Left hindlimb (tissue), 1 donor: ENCODE measurements around the gene MCAT.

Experiments used
- DNase-seq: peaks from one replicate; pipeline ENCODE4 v3.0.0-alpha.2; 2018

MCAT gene, protein sequence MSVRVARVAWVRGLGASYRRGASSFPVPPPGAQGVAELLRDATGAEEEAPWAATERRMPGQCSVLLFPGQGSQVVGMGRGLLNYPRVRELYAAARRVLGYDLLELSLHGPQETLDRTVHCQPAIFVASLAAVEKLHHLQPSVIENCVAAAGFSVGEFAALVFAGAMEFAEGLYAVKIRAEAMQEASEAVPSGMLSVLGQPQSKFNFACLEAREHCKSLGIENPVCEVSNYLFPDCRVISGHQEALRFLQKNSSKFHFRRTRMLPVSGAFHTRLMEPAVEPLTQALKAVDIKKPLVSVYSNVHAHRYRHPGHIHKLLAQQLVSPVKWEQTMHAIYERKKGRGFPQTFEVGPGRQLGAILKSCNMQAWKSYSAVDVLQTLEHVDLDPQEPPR

GRCh38 chr22:43142880-43143562 lies at the start of gene MCAT:
MCAT (minus strand) TSS chr22:43143398; CDS start chr22:43143348, 50 bp downstream.
- DNase-seq: peak; percentile 88

GRCh38 chr22:43191831-43192230 lies 48.6 kb upstream of the MCAT start:
- no peak for DNase-seq

GRCh38 chr22:43188829-43189545 lies 45.8 kb upstream of the MCAT start:
- no peak for DNase-seq

DNA sequence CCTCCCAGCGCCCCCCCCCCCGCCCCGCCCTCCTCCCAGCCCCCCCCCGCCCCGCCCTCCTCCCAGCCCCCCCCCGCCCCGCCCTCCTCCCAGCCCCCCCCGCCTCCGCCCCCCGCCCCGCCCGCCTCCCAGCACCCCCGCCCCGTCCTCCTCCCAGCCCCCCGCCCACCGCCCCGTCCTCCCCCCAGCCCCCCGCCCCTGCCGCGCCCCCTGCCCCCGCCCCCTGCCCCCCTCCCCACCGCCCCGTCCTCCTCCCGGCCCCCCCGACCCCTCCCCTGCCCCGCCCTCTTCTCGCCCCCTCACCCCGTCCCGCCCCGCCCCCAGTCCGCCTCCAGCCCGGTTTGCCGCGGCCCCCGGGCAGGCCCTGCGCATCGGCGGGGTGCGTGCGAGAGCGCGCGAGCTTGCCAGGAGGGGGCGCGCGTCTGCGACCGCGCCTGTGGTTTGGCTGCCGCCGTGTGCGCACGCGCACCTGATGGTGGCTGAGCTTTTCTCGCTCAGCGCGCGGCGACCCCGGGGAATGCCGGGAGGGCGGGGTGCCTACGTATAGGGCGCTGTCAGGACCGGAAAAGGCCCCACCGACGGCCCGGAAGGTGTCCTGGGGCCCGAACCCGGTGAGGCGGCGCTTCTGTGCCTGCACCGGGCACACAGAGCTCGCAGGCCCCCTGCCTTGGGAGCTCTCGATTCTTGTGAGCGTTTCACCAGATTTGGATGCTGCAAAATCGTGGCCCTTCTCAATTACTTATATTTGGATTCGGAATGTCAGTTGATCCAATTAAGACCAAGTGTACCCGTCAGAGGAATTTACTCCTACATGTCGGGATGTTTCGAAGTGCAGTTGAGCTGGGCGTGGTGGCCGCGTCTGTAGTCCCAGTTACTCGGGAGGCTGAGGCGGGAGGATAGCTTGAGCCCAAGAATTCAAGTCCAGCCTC lies 44.2 kb upstream of the MCAT start:
- DNase-seq: peak; percentile 97

- DNase-seq: peak; percentile 74
Measured at GRCh38 chr22:43186272-43187170, 43.3 kb upstream of the MCAT start, which contains the start of gene TTLL12. TTLL12 (minus strand) TSS chr22:43187134; CDS start chr22:43187069, 65 bp downstream.

DNA sequence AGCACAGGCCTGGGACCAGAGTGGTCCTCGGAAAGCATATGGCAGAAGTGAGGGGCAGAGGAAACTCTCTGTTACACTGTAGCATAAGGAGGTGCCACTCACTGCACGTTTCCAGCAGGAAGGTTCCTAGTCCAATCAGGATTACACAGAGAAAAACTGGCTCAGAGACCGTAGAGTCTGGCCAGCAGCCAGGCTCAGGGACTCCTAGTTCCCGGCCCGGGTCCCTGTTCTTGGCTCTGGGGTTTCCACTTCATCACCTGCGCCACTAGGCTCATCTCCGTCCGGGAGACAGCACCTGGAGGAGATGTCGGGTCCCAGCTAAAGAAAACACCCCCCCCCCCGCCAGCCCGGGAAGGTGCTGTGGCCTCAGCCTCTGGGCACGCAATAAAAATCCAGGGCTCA lies 42.7 kb upstream of the MCAT start:
- peak; percentile 60 for DNase-seq

GRCh38 chr22:43183496-43184277 lies 40.5 kb upstream of the MCAT start:
- no peak for DNase-seq

- no peak for DNase-seq
Measured at GRCh38 chr22:43182726-43183125, 39.5 kb upstream of the MCAT start.

- DNase-seq: no peak
Measured at GRCh38 chr22:43182118-43182517, 38.9 kb upstream of the MCAT start.

- DNase-seq: no peak
Measured at GRCh38 chr22:43181321-43182076, 38.3 kb upstream of the MCAT start.

- DNase-seq: no peak
Measured at GRCh38 chr22:43180670-43181069, 37.5 kb upstream of the MCAT start.

GRCh38 chr22:43179911-43180195 lies 36.7 kb upstream of the MCAT start:
- DNase-seq: no peak

DNA sequence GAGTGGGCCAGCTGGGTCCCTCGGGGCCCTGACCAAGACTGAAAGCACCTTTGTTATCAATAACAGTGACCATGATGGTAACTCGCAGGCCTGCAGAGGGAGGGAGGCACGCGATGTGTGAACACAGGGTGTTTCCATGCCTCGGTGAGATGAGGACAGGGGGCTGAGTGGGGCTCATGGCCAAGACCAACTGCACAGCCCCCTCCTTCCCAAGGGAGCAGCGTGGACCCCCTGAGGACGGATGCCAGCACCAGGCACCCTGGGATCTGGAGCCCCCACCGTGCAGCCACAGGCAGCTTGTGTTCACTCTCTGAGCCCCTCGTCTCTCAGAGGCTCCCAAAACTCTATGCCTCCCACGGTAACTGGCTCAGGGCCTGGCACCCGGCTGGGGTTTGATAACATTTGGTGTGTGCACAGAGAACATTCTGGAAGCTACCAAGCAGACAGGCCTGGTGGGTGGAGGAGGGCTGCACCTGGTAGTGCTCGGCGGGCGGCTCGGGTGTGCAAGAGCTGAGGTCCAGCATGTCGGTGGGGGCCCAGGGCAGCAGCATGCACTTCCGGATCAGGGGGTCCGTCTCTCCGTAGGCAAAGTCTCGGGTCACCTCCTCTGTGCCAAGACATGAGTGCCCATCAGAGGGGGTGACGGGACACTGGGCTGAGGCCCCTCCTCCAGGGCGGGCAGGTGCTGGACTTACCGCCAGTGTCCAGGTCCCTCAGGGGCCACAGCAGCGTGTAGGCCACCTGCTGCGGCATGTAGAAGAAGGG lies 36.1 kb upstream of the MCAT start:
- DNase-seq: no peak

GRCh38 chr22:43177479-43177878 lies 34.3 kb upstream of the MCAT start:
- DNase-seq: no peak

DNA sequence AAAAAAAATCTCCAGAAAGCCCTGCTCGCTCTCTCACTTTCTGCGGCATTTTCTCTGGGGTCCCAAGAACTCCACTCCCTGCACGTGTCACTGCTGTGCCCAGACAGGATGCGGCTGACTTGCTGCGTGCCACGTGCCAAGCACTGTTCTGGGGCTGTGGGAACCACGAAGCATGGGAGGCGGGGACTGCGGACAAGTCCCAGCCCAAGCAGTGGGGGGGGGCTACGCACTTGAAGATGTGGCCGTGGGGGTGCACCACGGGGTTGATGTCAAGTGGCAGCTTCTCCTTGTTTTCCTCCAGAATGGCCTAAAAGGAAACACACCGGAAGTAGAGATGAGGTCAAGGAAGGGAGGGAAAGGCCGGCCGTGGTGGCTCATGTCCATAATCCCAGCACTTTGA lies 32.9 kb upstream of the MCAT start:
- no peak for DNase-seq

- no peak for DNase-seq
Measured at GRCh38 chr22:43174941-43175531, 31.8 kb upstream of the MCAT start.

GRCh38 chr22:43173976-43174720 lies 30.9 kb upstream of the MCAT start:
- DNase-seq: no peak

DNA sequence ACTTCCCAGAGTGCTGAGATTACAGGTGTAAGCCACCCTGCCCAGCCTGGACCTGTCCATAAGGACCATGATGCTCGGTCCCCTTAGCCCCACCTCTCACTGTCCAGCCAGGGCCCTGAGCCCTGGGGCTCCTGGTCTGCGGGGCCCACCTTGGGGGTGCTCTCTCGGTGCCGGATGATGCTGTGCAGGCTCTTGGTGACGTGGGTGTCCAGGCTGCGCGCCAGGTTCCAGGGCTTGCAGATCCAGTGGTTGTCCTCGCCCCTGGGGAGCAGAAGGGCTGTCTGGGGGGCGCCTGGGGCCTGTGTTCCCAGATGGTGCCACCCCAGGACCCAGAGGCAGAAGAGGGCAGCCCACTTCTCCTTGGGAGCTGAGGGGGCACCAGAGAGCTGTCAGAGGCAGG lies 30.4 kb upstream of the MCAT start:
- no peak for DNase-seq
